ENCODE measurements around the gene RAB5IF. TPM values are rescaled to one million over a fixed set of nuclear protein-coding genes. Genes with fewer than 3 reads are reported as not detected.

RAB5IF gene
- total and polyA plus RNA-seq, 10 of the 15 experiments (the other 5 are each of a cell fraction or from before 2014, with no cell fraction given) = 19.4 to 246 (median 92.0) TPM

GRCh38 chr20:36655004-36655403, 49.4 kb downstream of the RAB5IF start (continued):
- TF ChIP-seq SMAD5 (IDR thresholded peaks at IDR 0.05; ENCODE audit: low read depth) = no peak
- TF ChIP-seq SPI1 (IDR thresholded peaks at IDR 0.05; ENCODE audit: borderline replicate concordance, insufficient read depth, low read depth, low read length) = no peak
- TF ChIP-seq USF2 (IDR thresholded peaks at IDR 0.05; ENCODE audit: borderline replicate concordance, low read depth, low read length) = no peak
- TF ChIP-seq ZBTB40 (IDR thresholded peaks at IDR 0.05; ENCODE audit: borderline replicate concordance) = no peak
- TF ChIP-seq MTA2 (IDR thresholded peaks at IDR 0.05; ENCODE audit: low read depth) = no peak

- Histone ChIP-seq H3K27ac (ENCODE audit: control insufficient read depth, insufficient read depth) (no peak overlapping the region), H4K20me1 (ENCODE audit: control insufficient read depth, insufficient read depth) (no peaks in the 10 kb centered on the region), H3K4me2 (ENCODE audit: control insufficient read depth, insufficient read depth) (no peak overlapping the region), H3K79me2 (ENCODE audit: control insufficient read depth, insufficient read depth, low read length) (no peaks in the 10 kb centered on the region), H3K27me3 (replicated peaks in 1 of 2; ENCODE audit: control insufficient read depth in 2 of 2, insufficient read depth in 2 of 2, low read length in 1 of 2) (no peaks in the 10 kb centered on the region), H3K4me1 (ENCODE audit: control insufficient read depth, insufficient read depth, low read length) (no peaks in the 10 kb centered on the region), H3K9ac (ENCODE audit: control insufficient read depth, insufficient read depth, low read length) (no peak overlapping the region), H2AFZ (ENCODE audit: control insufficient read depth, low read depth, low read length) (no peak overlapping the region), H3K4me3 (no peak overlapping the region), H3K9me3 (replicated peaks; ENCODE audit: control insufficient read depth, insufficient read depth, low read length) (no peaks in the 10 kb centered on the region), H3K36me3 (ENCODE audit: control insufficient read depth in 2 of 2, insufficient read depth in 2 of 2, low read length in 1 of 2) (peaks cover 2 to 3% of the 10 kb centered on the region in 2 experiments; a peak in 3 of 4 replicates)
- ChIA-PET RAD21 (ENCODE audit: unreplicated experiment) (no interaction called here), SMC1A (ENCODE audit: uncharacterized antibody, unreplicated experiment) (interaction anchor here (0.6 kb wide), 1 partner anchor 22 kb away, joined by 3 read pairs; no protein-coding TSS in a partner anchor), CTCF (interaction anchor here (0.6 kb wide), 1 partner anchor 607 kb away, joined by 3 read pairs; no protein-coding TSS in a partner anchor), POLR2A (interaction anchor here (0.5 kb wide), 1 partner anchor 21 kb away, joined by 4 read pairs; no protein-coding TSS in a partner anchor)
- BruUV-seq (replicated peaks) = no TSS peak
- FAIRE-seq (no peak), ATAC-seq (no peak), DNase-seq (ENCODE audit: low read depth, low spot score) (no peak)
- WGBS (ENCODE audit: insufficient coverage, insufficient replicate concordance, low lambda C conversion rate, missing lambda C conversion rate) = 94% methylated on average over 4 of the region's 4 CpGs
- intact Hi-C loops (cut with micrococcal nuclease; ENCODE audit: unreplicated experiment) = no loop called here
- in situ Hi-C loops (cut with MboI) = no loop called here
- TF ChIP-seq POLR2AphosphoS2 (IDR thresholded peaks at IDR 0.05; ENCODE audit: low read depth, low read length) = no peak
- TF ChIP-seq MEF2A (IDR thresholded peaks at IDR 0.05; ENCODE audit: insufficient read depth, low read depth, low read length) = no peak
- no peak for TF ChIP-seq PML (IDR thresholded peaks at IDR 0.05; ENCODE audit: low read length)
- no peak for TF ChIP-seq ZNF622 (IDR thresholded peaks at IDR 0.05)
- TF ChIP-seq ZBTB11 (CRISPR knock-in tag; IDR thresholded peaks at IDR 0.05) = no peak
- TF ChIP-seq, protein P1, sequence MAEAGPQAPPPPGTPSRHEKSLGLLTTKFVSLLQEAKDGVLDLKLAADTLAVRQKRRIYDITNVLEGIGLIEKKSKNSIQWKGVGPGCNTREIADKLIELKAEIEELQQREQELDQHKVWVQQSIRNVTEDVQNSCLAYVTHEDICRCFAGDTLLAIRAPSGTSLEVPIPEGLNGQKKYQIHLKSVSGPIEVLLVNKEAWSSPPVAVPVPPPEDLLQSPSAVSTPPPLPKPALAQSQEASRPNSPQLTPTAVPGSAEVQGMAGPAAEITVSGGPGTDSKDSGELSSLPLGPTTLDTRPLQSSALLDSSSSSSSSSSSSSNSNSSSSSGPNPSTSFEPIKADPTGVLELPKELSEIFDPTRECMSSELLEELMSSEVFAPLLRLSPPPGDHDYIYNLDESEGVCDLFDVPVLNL (IDR thresholded peaks at IDR 0.05; ENCODE audit: low read depth, low read length) = no peak
- TF ChIP-seq STAT1 (conservative IDR thresholded peaks at IDR 0.05) = no peak
- no peak for TF ChIP-seq IKZF1 (conservative IDR thresholded peaks at IDR 0.05)
- no peak for TF ChIP-seq RELA (IDR thresholded peaks at IDR 0.05; ENCODE audit: borderline replicate concordance, partially characterized antibody)
These were observed 51.2 kb downstream of the RAB5IF start for GRCh38 chr20:36656733-36657132.

Measured in GM12878 (cell line).